ENCODE measurements around the gene PI4KA. TPM values are rescaled to one million over a fixed set of nuclear protein-coding genes. Genes with fewer than 3 reads are reported as not detected.

PI4KA gene
- total and polyA plus RNA-seq, 2 of the 13 experiments (the other 11 are each of a cell fraction or from before 2014, with no cell fraction given), result 27.4 to 56.4 TPM

DNA sequence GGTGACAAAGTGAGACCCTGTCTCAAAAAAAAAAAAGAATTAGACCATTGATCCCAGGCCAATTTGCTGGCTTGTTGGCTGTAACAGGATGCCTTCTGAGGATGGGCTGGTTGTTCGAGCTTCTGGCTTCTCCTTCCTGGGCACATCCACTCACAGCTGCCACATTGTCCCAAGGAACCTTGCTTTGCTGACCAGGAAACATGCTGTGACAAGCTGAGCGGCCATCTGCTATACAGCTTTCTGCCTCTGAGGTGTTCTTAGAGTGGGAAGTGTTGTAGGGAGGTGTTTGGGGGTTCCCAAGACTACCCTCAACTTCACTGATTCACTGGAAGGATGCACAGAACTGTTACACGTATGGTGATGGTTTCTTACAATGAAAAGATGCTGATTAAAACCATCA, 6.7 kb upstream of the PI4KA start:
- ATAC-seq (no peak), DNase-seq (ENCODE audit: low spot score) (no peak), FAIRE-seq (no peak)
- WGBS (ENCODE audit: low lambda C conversion rate), result 95% methylated on average over 3 of the region's 3 CpGs
- intact Hi-C loops (cut with micrococcal nuclease; ENCODE audit: unreplicated experiment), result no loop called here
- peaks cover 3 to 7% of the 10 kb centered on the region in 2 experiments; a peak in 2 of 5 replicates for H3K36me3 ChIP-seq (replicated peaks in 1 of 2; ENCODE audit: control insufficient read depth in 1 of 2, insufficient read depth in 2 of 2, low read length in 2 of 2)
- no peak overlapping the region for H3K27ac ChIP-seq (ENCODE audit: extremely low read length, insufficient read depth, low read length)
- H3K9me3 ChIP-seq (ENCODE audit: low read length), result no peaks in the 10 kb centered on the region
- no peak overlapping the region for H2AFZ ChIP-seq (ENCODE audit: low read length)
- ChIA-PET CTCF (ENCODE audit: low intra/inter-chr PET ratio, low total read pairs) (no interaction called here), POLR2A (no interaction called here)
- no peak overlapping the region for H3K9ac ChIP-seq (ENCODE audit: insufficient read depth, low read depth, low read length)
- no peaks in the 10 kb centered on the region for H3K27me3 ChIP-seq (ENCODE audit: control insufficient read depth in 1 of 2, insufficient read depth in 2 of 2, low read length in 2 of 2)
- no peaks in the 10 kb centered on the region for H4K20me1 ChIP-seq (ENCODE audit: insufficient read depth, low read length)
- H3K4me1 ChIP-seq (ENCODE audit: insufficient read depth, low read length), result peaks cover 44% of the 10 kb centered on the region
- H3K79me2 ChIP-seq (ENCODE audit: insufficient read depth, low read length), result no peaks in the 10 kb centered on the region
- no peak overlapping the region for H3K4me2 ChIP-seq (ENCODE audit: low read depth, low read length)
- H3K4me3 ChIP-seq (replicated peaks in 1 of 3; ENCODE audit: insufficient read depth in 1 of 3, low read depth in 2 of 3, low read length in 3 of 3), result no peak overlapping the region
- BruUV-seq (replicated peaks), result no TSS peak
- in situ Hi-C loops (cut with HindIII; ENCODE audit: extremely low pct_ligation_motif_present, low pct_unique_long_range_greater_than_20kb), result no loop called here
- TF ChIP-seq PCBP1 (IDR thresholded peaks at IDR 0.05; ENCODE audit: borderline replicate concordance, low read depth, low read length) (no peak), GPN1 (CRISPR knock-in tag; IDR thresholded peaks at IDR 0.05; ENCODE audit: borderline replicate concordance) (no peak), ZNF501 (CRISPR knock-in tag; IDR thresholded peaks at IDR 0.05) (no peak), ZNF292 (CRISPR knock-in tag; IDR thresholded peaks at IDR 0.05; ENCODE audit: borderline replicate concordance, low read depth) (no peak), SAP130 (CRISPR knock-in tag; IDR thresholded peaks at IDR 0.05; ENCODE audit: low read depth) (no peak), ARID2 (CRISPR knock-in tag; IDR thresholded peaks at IDR 0.05; ENCODE audit: borderline replicate concordance) (no peak), ZNF598 (CRISPR knock-in tag; IDR thresholded peaks at IDR 0.05; ENCODE audit: borderline replicate concordance) (no peak), ZNF644 (CRISPR knock-in tag; IDR thresholded peaks at IDR 0.05; ENCODE audit: low read depth) (no peak), ZNF329 (CRISPR knock-in tag; IDR thresholded peaks at IDR 0.05; ENCODE audit: low read depth) (no peak), NCOR1 (IDR thresholded peaks at IDR 0.05; ENCODE audit: borderline replicate concordance, low read length) (no peak)
- TF ChIP-seq, protein P1, sequence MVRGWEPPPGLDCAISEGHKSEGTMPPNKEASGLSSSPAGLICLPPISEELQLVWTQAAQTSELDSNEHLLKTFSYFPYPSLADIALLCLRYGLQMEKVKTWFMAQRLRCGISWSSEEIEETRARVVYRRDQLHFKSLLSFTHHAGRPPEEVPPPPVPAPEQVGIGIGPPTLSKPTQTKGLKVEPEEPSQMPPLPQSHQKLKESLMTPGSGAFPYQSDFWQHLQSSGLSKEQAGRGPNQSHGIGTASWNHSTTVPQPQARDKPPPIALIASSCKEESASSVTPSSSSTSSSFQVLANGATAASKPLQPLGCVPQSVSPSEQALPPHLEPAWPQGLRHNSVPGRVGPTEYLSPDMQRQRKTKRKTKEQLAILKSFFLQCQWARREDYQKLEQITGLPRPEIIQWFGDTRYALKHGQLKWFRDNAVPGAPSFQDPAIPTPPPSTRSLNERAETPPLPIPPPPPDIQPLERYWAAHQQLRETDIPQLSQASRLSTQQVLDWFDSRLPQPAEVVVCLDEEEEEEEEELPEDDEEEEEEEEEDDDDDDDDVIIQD (CRISPR knock-in tag; IDR thresholded peaks at IDR 0.05; ENCODE audit: low read depth), result no peak
- TF ChIP-seq, protein P2, sequence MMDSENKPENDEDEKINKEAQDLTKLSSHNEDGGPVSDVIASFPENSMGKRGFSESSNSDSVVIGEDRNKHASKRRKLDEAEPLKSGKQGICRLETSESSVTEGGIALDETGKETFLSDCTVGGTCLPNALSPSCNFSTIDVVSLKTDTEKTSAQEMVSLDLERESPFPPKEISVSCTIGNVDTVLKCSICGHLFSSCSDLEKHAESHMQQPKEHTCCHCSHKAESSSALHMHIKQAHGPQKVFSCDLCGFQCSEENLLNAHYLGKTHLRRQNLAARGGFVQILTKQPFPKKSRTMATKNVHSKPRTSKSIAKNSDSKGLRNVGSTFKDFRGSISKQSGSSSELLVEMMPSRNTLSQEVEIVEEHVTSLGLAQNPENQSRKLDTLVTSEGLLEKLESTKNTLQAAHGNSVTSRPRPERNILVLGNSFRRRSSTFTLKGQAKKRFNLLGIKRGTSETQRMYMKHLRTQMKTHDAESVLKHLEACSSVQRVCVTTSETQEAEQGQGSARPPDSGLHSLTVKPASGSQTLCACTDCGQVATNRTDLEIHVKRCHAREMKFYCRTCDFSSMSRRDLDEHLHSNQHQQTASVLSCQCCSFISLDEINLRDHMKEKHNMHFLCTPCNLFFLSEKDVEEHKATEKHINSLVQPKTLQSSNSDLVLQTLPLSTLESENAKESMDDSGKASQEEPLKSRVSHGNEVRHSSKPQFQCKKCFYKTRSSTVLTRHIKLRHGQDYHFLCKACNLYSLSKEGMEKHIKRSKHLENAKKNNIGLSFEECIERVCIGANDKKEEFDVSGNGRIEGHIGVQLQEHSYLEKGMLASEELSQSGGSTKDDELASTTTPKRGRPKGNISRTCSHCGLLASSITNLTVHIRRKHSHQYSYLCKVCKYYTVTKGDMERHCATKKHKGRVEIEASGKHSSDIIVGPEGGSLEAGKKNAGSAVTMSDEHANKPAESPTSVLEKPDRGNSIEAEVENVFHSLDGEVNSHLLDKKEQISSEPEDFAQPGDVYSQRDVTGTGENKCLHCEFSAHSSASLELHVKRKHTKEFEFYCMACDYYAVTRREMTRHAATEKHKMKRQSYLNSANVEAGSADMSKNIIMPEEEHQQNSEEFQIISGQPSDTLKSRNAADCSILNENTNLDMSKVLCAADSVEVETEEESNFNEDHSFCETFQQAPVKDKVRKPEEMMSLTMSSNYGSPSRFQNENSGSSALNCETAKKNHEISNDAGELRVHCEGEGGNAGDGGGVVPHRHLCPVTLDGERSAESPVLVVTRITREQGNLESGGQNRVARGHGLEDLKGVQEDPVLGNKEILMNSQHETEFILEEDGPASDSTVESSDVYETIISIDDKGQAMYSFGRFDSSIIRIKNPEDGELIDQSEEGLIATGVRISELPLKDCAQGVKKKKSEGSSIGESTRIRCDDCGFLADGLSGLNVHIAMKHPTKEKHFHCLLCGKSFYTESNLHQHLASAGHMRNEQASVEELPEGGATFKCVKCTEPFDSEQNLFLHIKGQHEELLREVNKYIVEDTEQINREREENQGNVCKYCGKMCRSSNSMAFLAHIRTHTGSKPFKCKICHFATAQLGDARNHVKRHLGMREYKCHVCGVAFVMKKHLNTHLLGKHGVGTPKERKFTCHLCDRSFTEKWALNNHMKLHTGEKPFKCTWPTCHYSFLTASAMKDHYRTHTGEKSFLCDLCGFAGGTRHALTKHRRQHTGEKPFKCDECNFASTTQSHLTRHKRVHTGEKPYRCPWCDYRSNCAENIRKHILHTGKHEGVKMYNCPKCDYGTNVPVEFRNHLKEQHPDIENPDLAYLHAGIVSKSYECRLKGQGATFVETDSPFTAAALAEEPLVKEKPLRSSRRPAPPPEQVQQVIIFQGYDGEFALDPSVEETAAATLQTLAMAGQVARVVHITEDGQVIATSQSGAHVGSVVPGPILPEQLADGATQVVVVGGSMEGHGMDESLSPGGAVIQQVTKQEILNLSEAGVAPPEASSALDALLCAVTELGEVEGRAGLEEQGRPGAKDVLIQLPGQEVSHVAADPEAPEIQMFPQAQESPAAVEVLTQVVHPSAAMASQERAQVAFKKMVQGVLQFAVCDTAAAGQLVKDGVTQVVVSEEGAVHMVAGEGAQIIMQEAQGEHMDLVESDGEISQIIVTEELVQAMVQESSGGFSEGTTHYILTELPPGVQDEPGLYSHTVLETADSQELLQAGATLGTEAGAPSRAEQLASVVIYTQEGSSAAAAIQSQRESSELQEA (CRISPR knock-in tag; IDR thresholded peaks at IDR 0.05; ENCODE audit: not compliant biosample characterization), result no peak

Measured in HepG2 (cell line).